Uterus (tissue), 4 donors: ENCODE data around the gene GMDS. TPM values are rescaled to one million over a fixed set of nuclear protein-coding genes. Genes with fewer than 3 reads are reported as not detected.

Experiments used
- DNase-seq, 2 donors: peaks; one replicate each; pipeline ENCODE4 v3.0.0-alpha.2; 2019 to 2020
- H3K27ac ChIP-seq, 2 donors: fragments of 200-600 bp; sonication (generic); 1 replicate in 1 of 2; 2 replicates in 1 of 2; pipeline ENCODE4 v1.5.1; 2016 to 2018
- H3K27me3 ChIP-seq, 2 donors: fragments of 200-600 bp; sonication (generic); one replicate each; pipeline ENCODE4 v1.5.1; 2018 to 2019; ENCODE audit warnings: control low read depth in 1 of 2
- H3K36me3 ChIP-seq, 2 donors: fragments of 200-600 bp; sonication (generic); one replicate each; pipeline ENCODE4 v1.5.1; 2019; ENCODE audit warnings: control low read depth in 1 of 2
- H3K4me1 ChIP-seq, 2 donors: fragments of 200-600 bp; sonication (generic); one replicate each; pipeline ENCODE4 v1.5.1; 2018 to 2019; ENCODE audit warnings: control low read depth in 1 of 2
- H3K4me3 ChIP-seq, 2 donors: fragments of 200-600 bp; sonication (generic); 1 replicate in 1 of 2; 2 replicates in 1 of 2; pipeline ENCODE4 v1.5.1; 2018 to 2019; ENCODE audit warnings: mild to moderate bottlenecking in 1 of 2
- H3K9me3 ChIP-seq, 2 donors: fragments of 200-600 bp; sonication (generic); one replicate each; pipeline ENCODE4 v1.5.1; 2019; ENCODE audit warnings: control low read depth in 1 of 2
- CTCF ChIP-seq, 4 experiments: fragments of 200-600 bp in 2 of 4; fragments of 450-650 bp in 2 of 4; sonication (generic) in 2 of 4; IDR thresholded peaks; one replicate each; pipeline ENCODE4 v1.5.1; 2016 to 2019; ENCODE audit warnings: antibody characterized with exemption in 4 of 4, mild to moderate bottlenecking in 2 of 4, moderate library complexity in 1 of 4
- POLR2A ChIP-seq, 2 donors: fragments of 450-650 bp; IDR thresholded peaks; one replicate each; pipeline ENCODE4 v1.6.1; 2016; ENCODE audit warnings: antibody characterized with exemption in 2 of 2, mild to moderate bottlenecking in 1 of 2, moderate library complexity in 1 of 2
- intact Hi-C: fragments of 100-400 bp; cut with DNase I; formaldehyde crosslinking; loops from one replicate; pipeline ENCODE4 v1.15.1; 2023; ENCODE audit warnings: low total_unique reads
- total RNA-seq, 4 donors: library from RNA; depleted of rRNA in 3 of 4; stranded (reverse); fragments of >200 nt in 3 of 4; gene quantifications; one replicate each; pipeline versions ENCODE4 v1.1.0 to v1.2.4, GENCODE V29; 2014 to 2023
- donor health status: DM: yes; HTN: yes; CAD: no.

GMDS gene
- total RNA-seq, 4 donors from 2014 or later = 5.3 to 17.4 (median 12.9) TPM

GRCh38 chr6:1589208-1589607 is 656.2 kb downstream of the GMDS start:
- H3K36me3 ChIP-seq = no peaks in the 10 kb centered on the region
- H3K27me3 ChIP-seq = no peaks in the 10 kb centered on the region
- no peaks in the 10 kb centered on the region for H3K9me3 ChIP-seq
- no peak for DNase-seq
- TF ChIP-seq CTCF (IDR thresholded peaks at IDR 0.05) (no peak), POLR2A (IDR thresholded peaks at IDR 0.05) (no peak)
- intact Hi-C loops = no loop called here
- H3K4me3 ChIP-seq = no peak overlapping the region
- no peak overlapping the region for H3K27ac ChIP-seq
- H3K4me1 ChIP-seq = no peaks in the 10 kb centered on the region

GRCh38 chr6:1587977-1588376 is 657.4 kb downstream of the GMDS start:
- Histone ChIP-seq H3K4me3 (no peak overlapping the region), H3K9me3 (no peaks in the 10 kb centered on the region), H3K27me3 (no peaks in the 10 kb centered on the region), H3K4me1 (no peaks in the 10 kb centered on the region), H3K36me3 (no peaks in the 10 kb centered on the region), H3K27ac (no peak overlapping the region)
- intact Hi-C loops = no loop called here
- no peak for DNase-seq
- TF ChIP-seq POLR2A (IDR thresholded peaks at IDR 0.05) (no peak), CTCF (IDR thresholded peaks at IDR 0.05) (no peak)

GRCh38 chr6:1587546-1587945 is 657.9 kb downstream of the GMDS start:
- DNase-seq = no peak
- no peaks in the 10 kb centered on the region for H3K4me1 ChIP-seq
- TF ChIP-seq POLR2A (IDR thresholded peaks at IDR 0.05) (no peak), CTCF (IDR thresholded peaks at IDR 0.05) (no peak)
- no peaks in the 10 kb centered on the region for H3K9me3 ChIP-seq
- H3K27me3 ChIP-seq = no peaks in the 10 kb centered on the region
- no peak overlapping the region for H3K4me3 ChIP-seq
- no peaks in the 10 kb centered on the region for H3K36me3 ChIP-seq
- intact Hi-C loops = no loop called here
- H3K27ac ChIP-seq = no peak overlapping the region

- Histone ChIP-seq H3K36me3 (no peaks in the 10 kb centered on the region), H3K4me3 (no peak overlapping the region), H3K27ac (no peak overlapping the region), H3K4me1 (no peaks in the 10 kb centered on the region), H3K27me3 (no peaks in the 10 kb centered on the region), H3K9me3 (no peaks in the 10 kb centered on the region)
- DNase-seq = no peak
- intact Hi-C loops = no loop called here
- TF ChIP-seq POLR2A (IDR thresholded peaks at IDR 0.05) (no peak), CTCF (IDR thresholded peaks at IDR 0.05) (no peak)
These were observed 658.4 kb downstream of the GMDS start for GRCh38 chr6:1586861-1587450.

GRCh38 chr6:1586256-1586655 is 659.1 kb downstream of the GMDS start:
- H3K4me1 ChIP-seq = no peaks in the 10 kb centered on the region
- intact Hi-C loops = no loop called here
- H3K9me3 ChIP-seq = no peaks in the 10 kb centered on the region
- H3K36me3 ChIP-seq = no peaks in the 10 kb centered on the region
- no peak overlapping the region for H3K4me3 ChIP-seq
- no peak for DNase-seq
- TF ChIP-seq POLR2A (IDR thresholded peaks at IDR 0.05) (no peak), CTCF (IDR thresholded peaks at IDR 0.05) (no peak)
- H3K27me3 ChIP-seq = no peaks in the 10 kb centered on the region
- no peak overlapping the region for H3K27ac ChIP-seq
